ENCODE data around the gene DDX10. TPM values are rescaled to one million over a fixed set of nuclear protein-coding genes. Genes with fewer than 3 reads are reported as not detected.

Gene DDX10
- total and polyA plus RNA-seq, 12 donors, result 10.6 to 141 (median 22.6) TPM

GRCh38 chr11:108726077-108726800 is 61.4 kb downstream of the DDX10 start:
- TF ChIP-seq CTCF (IDR thresholded peaks at IDR 0.05) (no peak), POLR2A (IDR thresholded peaks at IDR 0.05) (no peak)
- no peak overlapping the region for H3K27ac ChIP-seq
- intact Hi-C loops (cut with DNase I), result no loop called here
- no peaks in the 10 kb centered on the region for H3K4me1 ChIP-seq (replicated peaks in 1 of 2)
- H3K27me3 ChIP-seq, result no peaks in the 10 kb centered on the region
- H3K36me3 ChIP-seq (replicated peaks in 1 of 2), result no peaks in the 10 kb centered on the region
- WGBS, 4 donors, result 77 to 90% (median 88%) methylated on average over 4 of the region's 4 CpGs
- no peak overlapping the region for H3K4me3 ChIP-seq
- H3K9me3 ChIP-seq (replicated peaks in 1 of 3), result no peaks in the 10 kb centered on the region
- no peak for DNase-seq

- no peaks in the 10 kb centered on the region for H3K36me3 ChIP-seq (replicated peaks in 1 of 2)
- DNase-seq, result no peak
- no peaks in the 10 kb centered on the region for H3K27me3 ChIP-seq
- H3K4me1 ChIP-seq (replicated peaks in 1 of 2), result no peaks in the 10 kb centered on the region
- WGBS, 4 donors, result 75 to 90% (median 85%) methylated on average over 3 of the region's 3 CpGs
- intact Hi-C loops (cut with DNase I), result no loop called here
- no peaks in the 10 kb centered on the region for H3K9me3 ChIP-seq (replicated peaks in 1 of 3)
- TF ChIP-seq POLR2A (IDR thresholded peaks at IDR 0.05) (no peak), CTCF (IDR thresholded peaks at IDR 0.05) (no peak)
- H3K27ac ChIP-seq, result no peak overlapping the region
- H3K4me3 ChIP-seq, result no peak overlapping the region
Measured at GRCh38 chr11:108727665-108728064, 62.8 kb downstream of the DDX10 start.

- no peak for DNase-seq
- Histone ChIP-seq H3K27me3 (no peaks in the 10 kb centered on the region), H3K9me3 (replicated peaks in 1 of 3) (no peaks in the 10 kb centered on the region), H3K36me3 (replicated peaks in 1 of 2) (no peaks in the 10 kb centered on the region), H3K27ac (no peak overlapping the region), H3K4me1 (replicated peaks in 1 of 2) (no peaks in the 10 kb centered on the region), H3K4me3 (no peak overlapping the region)
- intact Hi-C loops (cut with DNase I), result no loop called here
- WGBS, 4 donors, result 89 to 97% (median 96%) methylated on average over 7 of the region's 7 CpGs
- no peak for TF ChIP-seq POLR2A (IDR thresholded peaks at IDR 0.05)
- TF ChIP-seq CTCF (IDR thresholded peaks at IDR 0.05), result no peak
Measured at GRCh38 chr11:108729227-108729871, 64.5 kb downstream of the DDX10 start.

GRCh38 chr11:108732395-108732794 is 67.5 kb downstream of the DDX10 start:
- Histone ChIP-seq H3K27me3 (no peaks in the 10 kb centered on the region), H3K36me3 (replicated peaks in 1 of 2) (no peaks in the 10 kb centered on the region), H3K4me1 (replicated peaks in 1 of 2) (peaks cover 0 to 5% of the 10 kb centered on the region in 2 donors), H3K4me3 (no peak overlapping the region), H3K27ac (no peak overlapping the region), H3K9me3 (replicated peaks in 1 of 3) (no peaks in the 10 kb centered on the region)
- intact Hi-C loops (cut with DNase I), result no loop called here
- TF ChIP-seq CTCF (IDR thresholded peaks at IDR 0.05) (no peak), POLR2A (IDR thresholded peaks at IDR 0.05) (no peak)
- WGBS, 4 donors, result 80 to 88% (median 82%) methylated on average over 8 of the region's 8 CpGs
- DNase-seq, result no peak

All from adrenal gland (tissue), 12 donors.